HL-60/S4 (cell line): ENCODE measurements around the gene BPIFA2.
"Not testable (repeated sequence)": the region's sequence is repeated elsewhere in the genome, so short reads cannot be mapped to it uniquely, and the experiment has no call there.

Experiments used
- in situ Hi-C: fragments of 300-500 bp; cut with MboI; formaldehyde crosslinking; loops from 2 replicates; pipeline ENCODE4 v1.14.3; 2022; ENCODE audit warnings: low sequenced_read_pairs

The BPIFA2 gene, protein sequence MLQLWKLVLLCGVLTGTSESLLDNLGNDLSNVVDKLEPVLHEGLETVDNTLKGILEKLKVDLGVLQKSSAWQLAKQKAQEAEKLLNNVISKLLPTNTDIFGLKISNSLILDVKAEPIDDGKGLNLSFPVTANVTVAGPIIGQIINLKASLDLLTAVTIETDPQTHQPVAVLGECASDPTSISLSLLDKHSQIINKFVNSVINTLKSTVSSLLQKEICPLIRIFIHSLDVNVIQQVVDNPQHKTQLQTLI

DNA sequence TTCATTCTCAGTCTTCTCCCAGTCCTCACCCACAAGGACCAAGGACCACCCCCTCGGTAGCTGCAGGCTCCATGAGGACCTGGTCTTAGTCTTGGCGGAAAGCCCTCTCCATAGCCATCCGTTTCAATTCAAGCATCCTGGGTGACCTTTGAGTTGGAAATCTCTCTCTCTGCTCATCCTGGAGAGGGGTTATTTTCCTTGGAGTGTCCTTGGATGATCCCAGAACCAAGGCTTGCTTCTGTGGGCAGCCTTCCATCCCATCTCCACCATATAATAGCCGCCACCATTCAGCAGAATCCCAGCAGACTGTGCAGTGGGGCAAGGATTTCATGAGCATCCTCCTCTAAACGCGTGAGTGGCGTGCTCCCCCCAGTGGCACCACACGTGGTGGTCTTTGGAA lies at the start of gene BPIFA2:
TSS of gene BPIFA2 (plus strand) at position 301 of the 400 bp plus-strand sequence. CDS start 987 bp downstream, outside the sequence.
- in situ Hi-C loops, result no loop called here

DNA sequence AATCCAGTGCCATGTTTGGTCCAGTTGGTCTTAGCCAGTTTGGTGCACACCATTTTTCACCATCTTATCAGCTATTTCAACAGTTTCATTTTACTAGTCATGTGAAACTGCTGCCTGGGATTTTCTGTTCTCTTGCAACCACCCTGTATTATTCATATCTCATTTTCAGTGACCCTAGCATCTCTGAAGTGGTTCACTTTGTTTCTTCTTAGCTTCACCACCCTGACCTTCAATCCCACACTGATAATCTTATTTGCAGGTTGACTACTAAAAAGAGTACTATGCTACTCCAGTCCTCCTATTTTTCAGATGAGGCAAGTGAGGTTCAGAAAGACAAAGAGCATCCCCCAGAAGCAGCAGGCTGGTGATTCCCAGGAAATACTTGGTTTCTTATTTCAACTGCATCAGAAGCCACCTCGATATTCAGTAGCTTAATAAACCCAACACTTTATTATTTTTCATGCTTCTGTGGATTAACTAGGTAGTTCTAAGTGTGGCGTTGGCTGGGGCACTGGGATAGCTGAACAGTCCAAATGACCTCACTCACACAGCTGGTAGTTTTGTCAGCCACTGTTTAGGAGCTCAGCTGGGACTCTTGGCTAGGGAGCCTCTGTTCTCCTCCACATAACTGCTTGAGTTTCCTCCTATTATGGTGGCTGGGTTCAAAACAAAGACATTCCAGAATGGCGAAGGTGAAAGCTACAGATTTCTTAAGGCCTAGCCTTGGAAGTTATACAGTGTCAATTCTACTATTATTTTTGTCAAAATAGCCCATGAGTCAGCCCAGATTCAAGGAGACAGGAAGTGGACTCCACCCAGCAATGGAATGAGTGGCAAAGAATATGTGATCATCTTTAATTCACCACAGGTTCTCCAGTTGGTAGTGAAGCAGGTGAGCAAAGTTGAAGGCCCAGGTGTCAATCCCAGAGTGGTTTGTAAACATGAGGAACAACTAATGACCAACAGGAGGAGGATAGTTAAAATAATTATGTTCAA lies 47.9 kb upstream of the BPIFA2 start:
- in situ Hi-C loops, result no loop called here

DNA sequence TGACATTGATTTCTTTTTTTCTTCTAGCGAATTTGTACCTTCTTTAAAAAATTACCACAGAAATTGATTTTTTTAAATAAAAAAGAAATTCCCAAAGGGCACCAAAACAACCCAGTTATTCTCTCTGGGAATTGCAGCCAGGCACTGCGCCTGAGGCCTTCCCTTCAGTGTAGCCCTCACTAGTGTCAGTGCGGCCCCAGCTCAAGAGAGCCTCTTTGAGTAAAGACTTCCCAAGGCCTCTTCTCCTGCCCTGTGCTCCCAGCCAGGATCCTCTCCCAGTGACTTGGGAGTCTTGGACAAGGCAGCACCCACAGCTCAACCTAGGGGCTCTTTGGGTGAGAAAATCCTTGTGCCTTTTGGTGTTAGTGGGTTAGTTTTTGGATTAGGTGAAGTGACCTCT lies 47.0 kb upstream of the BPIFA2 start:
- in situ Hi-C loops, result no loop called here

DNA sequence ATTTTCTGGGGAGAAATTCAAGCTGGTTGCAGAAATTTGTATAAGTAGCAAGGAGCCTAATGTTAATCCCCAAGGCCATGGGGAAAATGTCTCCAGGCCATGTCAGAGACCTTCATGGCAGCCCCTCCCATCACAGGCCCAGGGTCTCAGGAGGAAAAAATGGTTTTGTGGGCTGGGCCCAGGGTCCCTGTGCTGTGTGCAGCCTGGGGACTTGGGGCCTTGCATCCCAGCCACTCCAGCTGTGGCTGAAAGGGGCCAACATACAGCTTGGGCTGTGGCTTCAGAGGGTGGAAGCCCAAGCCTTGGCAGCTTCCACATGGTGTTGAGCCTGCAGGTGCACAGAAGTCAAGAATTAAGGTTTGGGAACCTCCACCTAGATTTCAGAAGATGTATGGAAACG lies 45.7 kb upstream of the BPIFA2 start:
- in situ Hi-C loops, result not testable (repeated sequence)

DNA sequence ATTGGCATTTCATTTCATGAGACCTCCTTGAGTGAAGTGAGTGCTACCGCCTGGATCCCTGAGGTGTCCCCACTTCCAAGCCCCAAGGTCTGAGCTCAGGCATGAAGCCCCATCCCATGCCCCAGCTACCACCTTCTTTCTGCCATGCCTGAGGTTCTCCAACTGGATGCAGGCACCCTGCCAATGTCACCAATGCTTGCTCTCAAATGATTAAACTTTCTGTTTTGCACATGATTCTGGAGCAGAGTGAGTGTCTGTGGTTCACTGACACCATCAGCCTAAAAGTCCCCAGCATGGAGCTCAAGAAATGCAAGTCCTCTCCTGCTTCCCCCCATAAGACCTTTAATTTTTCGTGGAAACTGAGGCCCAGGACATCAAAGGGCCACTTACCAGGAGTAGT lies 43.7 kb upstream of the BPIFA2 start:
- in situ Hi-C loops, result no loop called here

DNA sequence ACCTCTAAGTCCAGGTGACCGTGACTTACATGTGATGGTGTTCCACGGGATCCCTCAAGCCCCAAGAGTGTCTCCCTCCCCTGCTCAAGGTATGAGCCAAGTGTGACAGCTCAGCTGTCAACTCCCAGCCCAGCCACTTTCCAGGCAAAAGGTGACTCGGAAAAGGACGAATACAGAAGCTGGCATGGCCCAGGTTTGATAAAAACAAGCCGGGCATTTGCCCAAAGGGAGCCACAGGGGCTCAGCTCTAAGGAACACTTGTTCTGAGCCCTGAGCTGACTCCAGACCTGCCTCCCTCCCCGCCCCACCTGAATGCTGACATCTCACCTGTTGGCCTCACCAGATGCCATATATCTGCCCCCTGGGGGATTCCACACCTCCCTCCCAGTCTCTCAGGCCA lies 43.0 kb upstream of the BPIFA2 start:
- in situ Hi-C loops, result no loop called here

DNA sequence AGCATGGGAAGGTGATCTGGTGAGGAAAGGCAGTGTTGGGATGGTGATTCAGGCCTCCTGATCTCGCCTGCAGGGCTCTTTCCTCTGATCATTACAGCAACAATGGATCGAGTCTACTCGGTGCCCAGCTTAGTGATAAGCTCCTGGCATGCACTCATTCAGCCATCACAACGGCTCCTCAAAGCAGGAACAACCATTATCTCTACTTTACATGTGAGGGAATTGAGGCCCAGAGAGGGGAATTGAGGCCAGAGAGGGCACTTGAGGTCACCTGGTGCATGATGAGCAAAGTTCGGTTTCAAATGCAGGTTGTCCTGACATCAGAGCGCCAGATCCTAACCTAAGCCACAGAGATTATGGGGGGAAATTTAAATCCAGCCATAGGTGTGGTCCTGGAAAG lies 42.0 kb upstream of the BPIFA2 start:
- in situ Hi-C loops, result no loop called here

DNA sequence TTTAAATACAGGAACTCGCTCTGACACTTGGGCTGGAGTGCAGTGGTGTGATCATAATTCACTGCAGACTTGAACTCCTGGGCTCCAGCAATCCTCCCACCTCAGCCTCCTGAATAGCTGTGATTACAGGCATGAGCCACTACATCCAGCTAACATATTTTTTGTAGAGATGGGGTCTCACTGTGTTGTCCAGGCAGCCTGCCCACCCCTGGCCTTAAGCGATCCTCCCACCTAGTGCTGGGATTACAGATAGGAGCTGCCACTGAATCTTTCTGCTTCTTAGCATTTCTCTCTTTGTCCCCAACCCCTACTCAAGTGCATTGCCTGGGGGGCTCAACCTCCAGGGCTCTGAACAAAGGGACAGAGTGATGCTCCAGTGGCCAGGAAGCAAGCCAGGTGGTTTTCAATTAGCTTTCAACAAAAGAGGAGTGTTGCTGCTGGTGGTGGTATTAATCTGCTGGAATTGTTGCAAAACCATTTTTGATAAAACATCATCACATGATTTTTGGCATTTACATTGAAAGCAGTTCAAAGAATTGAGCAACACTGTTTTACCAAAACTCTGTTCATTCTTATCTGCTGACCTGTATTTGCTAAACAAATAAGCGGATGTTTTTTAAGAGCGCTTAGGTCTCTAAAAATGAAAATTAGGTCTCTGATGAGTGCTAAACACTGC lies 40.4 kb upstream of the BPIFA2 start:
- in situ Hi-C loops, result no loop called here

DNA sequence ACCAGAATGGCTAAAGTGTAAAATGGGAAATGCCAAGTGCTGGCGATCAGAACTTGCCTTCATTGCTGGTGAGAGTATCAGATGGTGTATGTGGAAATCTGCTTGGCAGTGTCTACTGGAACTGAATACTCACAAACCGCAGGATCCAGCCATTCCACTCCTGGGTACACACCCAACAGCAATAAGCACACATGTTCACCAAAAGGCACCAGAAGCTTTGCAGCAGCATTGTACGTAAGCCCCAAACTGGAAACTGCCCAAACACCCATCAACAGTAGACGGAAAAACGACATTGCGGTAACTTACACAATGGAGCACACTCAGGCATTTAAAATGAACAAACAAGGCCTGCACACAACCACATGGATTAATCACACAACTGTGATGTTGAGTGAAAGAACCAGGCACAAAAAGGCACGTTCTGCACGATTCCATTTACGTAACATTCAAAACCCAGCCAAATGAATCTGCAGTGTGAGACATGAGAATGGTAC lies 37.3 kb upstream of the BPIFA2 start:
- in situ Hi-C loops, result no loop called here

DNA sequence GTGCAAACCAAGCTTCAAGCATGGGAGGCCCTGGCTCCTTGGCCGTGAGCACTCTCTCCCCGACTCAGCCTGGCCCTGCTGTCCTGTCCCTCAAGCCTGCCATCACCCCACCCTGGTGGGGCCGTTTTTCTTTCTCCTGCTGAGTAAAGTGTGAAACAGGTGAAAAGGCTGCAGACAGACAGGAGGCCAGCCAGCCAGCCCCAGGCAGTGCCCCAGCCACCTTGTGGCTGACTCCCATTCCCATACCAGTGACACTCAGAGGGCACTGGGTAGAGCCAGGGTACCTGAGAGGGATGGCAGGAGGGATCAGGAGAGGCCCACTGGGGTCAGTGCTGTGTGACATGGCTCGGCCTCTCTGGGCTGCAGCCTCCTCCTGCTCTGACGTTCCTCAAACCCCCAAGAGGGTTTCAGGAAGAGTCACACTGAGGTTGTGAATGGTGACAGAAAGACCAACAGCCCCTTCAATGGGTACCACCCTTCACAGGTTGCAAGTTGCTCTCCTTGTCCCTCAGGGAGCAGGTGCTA lies 35.9 kb upstream of the BPIFA2 start:
- in situ Hi-C loops, result no loop called here

DNA sequence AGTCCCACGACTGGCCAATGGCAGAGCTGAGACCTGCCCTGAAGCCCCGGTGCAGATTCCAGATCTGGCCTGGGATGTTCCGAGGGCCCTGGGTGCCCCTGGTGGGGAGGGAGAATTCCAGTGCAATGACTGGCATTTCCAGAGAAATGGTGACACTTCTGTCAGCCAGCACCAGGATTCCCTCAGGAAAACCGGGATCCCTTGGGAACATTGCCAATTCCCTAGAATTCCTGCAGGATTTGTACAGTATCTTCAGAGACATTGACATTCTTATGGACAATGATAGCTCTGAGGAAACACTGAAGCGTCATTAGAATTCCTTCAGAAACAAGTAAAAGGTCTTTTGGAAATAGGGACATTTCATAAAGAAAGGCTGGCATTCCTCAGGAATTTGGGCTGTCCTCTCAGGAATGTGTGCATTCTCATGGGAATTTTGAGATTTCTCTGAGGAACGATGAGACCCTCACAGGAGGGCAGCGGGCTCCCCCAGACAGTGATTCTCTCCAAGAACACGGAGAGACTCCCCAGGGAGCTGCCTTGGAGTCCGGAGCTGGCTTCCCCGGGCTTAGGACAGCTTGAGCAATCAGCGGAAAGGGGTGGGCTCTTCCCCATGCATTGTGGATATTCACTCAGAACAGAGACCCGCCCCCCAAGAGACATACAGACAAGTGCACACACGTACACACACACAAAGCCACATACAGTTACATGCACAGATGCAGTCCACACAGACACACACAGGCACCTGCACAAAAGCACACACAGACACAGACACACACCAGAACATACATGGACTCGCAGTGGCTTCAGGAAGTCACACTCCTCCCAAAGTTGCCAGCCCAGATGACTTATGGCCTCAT lies 35.2 kb upstream of the BPIFA2 start:
- in situ Hi-C loops, result no loop called here

DNA sequence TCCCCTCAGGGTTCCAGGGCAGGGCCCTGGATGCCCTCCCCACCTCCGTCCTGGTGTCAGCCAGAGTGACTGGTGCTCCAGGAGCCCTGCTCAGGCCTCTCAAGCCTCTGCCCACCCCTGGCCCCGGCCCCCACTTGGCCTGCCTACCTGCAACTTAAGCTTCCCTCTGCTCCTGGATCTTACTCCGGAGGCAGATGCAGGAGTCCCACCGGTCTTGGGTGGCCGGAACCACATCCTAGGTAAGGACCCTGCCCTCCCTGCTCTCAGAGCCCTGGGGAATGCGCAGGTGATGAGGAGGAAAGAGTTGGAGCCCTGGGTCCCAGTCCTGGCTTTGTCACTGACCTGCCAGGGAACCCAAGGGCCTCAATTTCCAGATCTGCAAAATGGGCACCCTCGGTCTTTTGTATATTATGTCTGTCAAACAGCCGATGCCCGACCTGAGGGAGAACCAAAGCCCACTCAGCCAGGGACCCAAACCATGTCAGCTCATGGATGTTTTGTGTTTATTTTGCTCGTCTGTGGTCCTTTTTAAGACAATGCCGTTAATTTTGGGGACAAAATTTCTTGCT lies 34.5 kb upstream of the BPIFA2 start:
- in situ Hi-C loops, result no loop called here

DNA sequence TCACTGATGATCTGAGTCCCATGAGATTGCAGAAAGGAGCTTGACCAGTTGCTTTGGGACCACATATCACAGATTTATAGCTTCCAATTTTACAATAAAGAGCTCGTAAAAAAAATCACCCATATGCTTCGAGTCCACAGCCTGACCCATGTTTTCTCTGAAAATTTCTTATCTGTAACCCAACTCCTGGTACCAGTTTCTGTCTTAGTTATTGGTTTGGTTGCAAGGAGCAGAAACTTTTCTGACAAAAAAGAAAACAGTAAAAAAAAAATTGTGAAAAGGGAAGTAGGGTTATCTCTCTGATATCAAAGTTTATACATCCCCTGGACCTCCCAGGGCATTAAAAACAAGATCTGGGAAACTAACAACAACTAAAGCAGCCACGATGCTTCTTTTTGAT lies 30.8 kb upstream of the BPIFA2 start:
- in situ Hi-C loops, result no loop called here

DNA sequence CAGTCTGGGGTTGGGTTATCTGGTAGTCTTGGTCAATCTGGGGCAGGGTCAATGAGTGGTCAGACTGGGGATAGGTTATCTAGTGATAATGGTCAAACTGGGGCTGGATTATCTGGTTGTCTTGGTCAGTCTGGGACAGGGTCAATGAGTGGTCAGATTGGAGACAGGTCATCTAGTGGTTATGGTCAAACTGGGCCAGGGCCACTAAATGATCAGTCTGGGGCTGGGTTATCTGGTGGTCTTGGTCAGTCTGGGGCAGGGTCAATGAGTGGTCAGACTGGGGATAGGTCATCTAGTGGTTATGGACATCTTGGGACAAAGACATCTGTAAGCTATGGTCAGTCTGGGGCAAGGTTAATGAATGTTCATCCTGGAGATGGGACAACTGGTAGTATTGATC lies 28.5 kb upstream of the BPIFA2 start:
- in situ Hi-C loops, result no loop called here

DNA sequence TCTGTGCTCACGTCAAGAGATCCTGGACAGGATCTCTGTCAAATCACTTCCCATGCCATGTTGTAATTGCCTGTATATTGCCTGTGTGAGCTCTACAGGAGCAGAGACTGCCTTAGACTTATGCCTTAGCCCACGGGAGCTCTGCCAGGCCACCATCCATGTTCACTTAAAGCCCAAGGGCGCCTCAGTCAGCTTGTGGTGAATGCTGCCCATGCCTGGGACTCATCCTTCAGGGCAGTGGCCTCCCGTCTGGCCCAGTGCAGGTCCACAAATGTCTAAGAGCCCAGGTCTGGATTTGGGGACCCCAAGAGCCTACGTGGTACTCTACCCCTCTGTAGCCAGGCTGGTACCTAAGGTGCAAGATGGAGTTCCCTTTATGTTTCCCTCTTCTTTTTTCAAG lies 22.4 kb upstream of the BPIFA2 start:
- in situ Hi-C loops, result no loop called here

DNA sequence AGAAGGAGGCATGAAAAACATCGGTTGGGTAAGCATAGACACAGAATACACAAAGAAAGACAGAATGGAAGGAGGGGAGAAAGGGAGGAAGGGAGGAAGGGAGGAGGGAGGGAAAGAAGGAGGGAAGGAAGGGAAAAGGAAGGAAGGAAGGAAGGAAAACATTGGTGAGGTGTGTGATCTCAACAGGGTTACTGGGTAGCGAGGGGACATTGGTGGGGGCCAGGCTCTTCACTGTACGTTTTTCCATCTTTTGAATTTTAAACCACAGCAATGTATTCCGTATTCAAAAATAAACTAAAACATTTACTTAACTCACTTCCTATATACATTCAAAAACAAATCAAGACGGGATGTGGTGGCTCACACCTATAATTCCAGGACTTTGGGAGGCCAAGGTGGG lies 20.7 kb upstream of the BPIFA2 start:
- in situ Hi-C loops, result no loop called here

DNA sequence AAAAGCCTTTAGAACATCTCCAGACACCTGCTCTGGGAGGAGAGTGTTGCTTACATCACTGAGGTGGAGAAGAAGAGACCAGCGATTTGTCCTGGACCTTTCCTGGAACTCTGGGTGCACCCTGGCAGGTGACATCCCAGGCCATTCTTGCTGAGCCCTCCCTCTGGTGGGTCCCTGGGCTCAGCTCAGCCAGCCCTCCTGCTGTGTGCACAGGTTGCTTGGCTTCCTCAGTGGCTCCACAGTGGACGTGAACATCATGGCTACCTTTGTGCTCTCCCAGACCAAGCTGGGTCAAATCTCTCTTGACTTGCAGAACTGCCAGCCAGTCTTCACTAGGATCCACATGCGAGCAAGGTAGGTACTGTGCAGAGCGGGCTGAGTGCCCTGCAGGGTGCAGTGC lies 19.9 kb upstream of the BPIFA2 start:
- in situ Hi-C loops, result no loop called here

DNA sequence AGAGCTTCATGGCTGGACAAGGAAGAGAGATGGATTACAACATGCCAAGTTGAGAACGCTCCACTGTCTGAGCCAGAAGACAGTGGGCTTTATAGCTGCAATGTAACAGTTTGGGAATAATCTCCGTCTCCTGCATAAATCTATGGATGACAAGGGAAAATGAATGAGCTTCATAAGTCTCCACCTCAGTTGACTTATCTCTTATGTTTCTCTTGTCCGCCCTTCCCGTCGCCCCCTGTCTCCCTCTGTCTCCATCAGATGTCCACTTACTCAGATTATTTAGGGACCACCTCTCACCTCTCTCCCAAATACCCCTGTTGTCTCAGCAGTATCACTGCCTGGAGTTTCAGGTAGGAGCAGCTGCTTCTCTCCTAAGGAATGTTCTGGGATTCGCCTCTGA lies 13.7 kb upstream of the BPIFA2 start:
- in situ Hi-C loops, result no loop called here

DNA sequence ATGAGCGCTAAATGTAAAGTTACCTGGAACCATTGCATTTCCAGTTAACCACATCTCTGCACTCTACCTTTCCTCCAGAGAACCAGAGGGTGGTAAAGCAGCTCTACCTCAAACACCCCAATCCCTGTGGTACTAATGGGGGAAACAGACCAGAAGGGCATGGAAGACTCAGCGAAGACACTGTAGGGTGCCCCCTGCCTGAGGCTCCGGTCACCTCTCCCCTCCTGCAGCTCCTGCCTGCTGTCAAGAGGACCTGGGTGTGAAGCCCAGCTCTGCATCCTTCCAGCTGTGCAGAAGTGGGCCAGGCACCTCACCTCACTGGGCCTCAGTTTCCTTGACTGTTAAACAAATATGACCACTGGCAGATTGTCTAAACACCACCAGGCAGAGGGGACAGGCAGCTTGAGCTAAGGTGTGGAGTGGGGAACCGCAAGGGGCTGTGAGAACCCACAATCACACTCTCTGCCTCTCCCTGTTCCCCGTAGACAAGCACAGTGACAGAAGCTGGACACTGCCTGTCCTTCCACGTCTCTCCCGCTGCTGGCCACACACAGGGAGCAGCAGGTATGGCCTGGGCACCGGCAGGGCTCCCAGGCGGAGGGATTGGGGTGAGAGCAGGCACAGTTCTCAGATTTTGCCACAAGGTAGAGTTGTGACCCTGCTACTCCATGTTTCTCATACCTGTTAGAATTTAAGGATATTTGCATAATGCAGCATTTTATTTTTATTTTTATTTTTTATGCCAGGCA lies 9.1 kb upstream of the BPIFA2 start:
- in situ Hi-C loops, result no loop called here
